ENCODE data around the gene TEAD3.

The TEAD3 gene

DNA sequence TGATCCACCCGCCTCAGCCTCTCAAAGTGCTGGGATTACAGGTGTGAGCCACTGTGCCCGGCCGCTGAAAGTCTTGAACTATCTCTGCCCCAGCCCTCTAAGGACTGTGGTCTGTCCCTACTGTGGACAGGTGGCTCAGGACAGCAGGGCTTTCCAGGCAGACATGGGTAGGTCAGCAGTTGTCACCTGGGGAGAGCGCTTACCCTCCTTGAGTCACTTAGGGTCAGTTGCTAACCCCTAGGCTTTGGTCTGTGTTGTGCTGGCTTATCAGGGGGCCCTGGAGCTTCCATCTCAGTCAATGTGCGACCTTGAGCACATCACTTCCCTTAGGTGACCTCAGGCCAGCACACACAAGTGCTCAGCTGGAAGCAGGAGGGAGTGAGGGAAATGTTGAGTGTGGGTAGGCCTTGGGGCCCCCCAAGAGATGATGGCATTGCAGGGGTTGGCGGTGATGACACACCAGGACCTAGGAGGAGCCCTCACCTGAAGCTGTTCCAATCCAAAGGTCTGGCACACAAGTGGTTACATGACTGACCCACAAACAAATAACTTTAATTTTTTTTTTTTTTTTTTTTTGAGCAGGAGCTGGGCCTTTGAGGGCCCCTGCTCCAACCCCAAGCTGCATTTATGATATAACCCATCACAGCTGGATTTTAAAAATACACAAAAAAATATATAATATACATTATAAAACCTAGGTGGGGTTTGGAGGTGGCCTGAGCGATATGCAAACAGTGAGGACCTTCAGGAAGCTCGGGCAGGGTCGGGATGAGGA lies 23.6 kb downstream of the TEAD3 start:
- H4K20me1 ChIP-seq (ENCODE audit: insufficient read depth, low read length) = peaks cover 36% of the 10 kb centered on the region
- H3K79me2 ChIP-seq (ENCODE audit: low read length) = peaks cover 35% of the 10 kb centered on the region
- no peak for TF ChIP-seq EZH2phosphoT487 (IDR thresholded peaks at IDR 0.05; ENCODE audit: low read length)
- TF ChIP-seq, protein P1, sequence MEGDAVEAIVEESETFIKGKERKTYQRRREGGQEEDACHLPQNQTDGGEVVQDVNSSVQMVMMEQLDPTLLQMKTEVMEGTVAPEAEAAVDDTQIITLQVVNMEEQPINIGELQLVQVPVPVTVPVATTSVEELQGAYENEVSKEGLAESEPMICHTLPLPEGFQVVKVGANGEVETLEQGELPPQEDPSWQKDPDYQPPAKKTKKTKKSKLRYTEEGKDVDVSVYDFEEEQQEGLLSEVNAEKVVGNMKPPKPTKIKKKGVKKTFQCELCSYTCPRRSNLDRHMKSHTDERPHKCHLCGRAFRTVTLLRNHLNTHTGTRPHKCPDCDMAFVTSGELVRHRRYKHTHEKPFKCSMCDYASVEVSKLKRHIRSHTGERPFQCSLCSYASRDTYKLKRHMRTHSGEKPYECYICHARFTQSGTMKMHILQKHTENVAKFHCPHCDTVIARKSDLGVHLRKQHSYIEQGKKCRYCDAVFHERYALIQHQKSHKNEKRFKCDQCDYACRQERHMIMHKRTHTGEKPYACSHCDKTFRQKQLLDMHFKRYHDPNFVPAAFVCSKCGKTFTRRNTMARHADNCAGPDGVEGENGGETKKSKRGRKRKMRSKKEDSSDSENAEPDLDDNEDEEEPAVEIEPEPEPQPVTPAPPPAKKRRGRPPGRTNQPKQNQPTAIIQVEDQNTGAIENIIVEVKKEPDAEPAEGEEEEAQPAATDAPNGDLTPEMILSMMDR (IDR thresholded peaks at IDR 0.05; ENCODE audit: low read length) = no peak
- no peak for TF ChIP-seq EZH2 (optimal IDR thresholded peaks at IDR 0.05; ENCODE audit: low read depth, low read length)
- no peaks in the 10 kb centered on the region for H3K9me2 ChIP-seq (replicated peaks; ENCODE audit: insufficient read depth, low read length)
- H2AFZ ChIP-seq (ENCODE audit: low read length) = no peak overlapping the region
- no peak overlapping the region for H3K4me2 ChIP-seq (ENCODE audit: low read depth, low read length)
- no peak overlapping the region for H3K27ac ChIP-seq (ENCODE audit: low read length)
- H3K36me3 ChIP-seq (replicated peaks; ENCODE audit: insufficient read depth, low read length) = peaks cover 16% of the 10 kb centered on the region
- H3F3A ChIP-seq (ENCODE audit: insufficient read depth, low read length) = peaks cover 58% of the 10 kb centered on the region
- no peak overlapping the region for H3K9ac ChIP-seq (ENCODE audit: low read length)
- peaks cover 5% of the 10 kb centered on the region; the same call in 1 of the 2 replicates for H3K4me1 ChIP-seq (ENCODE audit: low read length)
- no peak for DNase-seq
- H3K4me3 ChIP-seq (ENCODE audit: low read length) = no peak overlapping the region
- no peaks in the 10 kb centered on the region for H3K9me3 ChIP-seq (replicated peaks; ENCODE audit: insufficient read depth, low read length)
- no peaks in the 10 kb centered on the region for H3K27me3 ChIP-seq (replicated peaks; ENCODE audit: insufficient read depth, low read length)

GRCh38 chr6:35471836-35472345 lies 25.0 kb downstream of the TEAD3 start:
- Histone ChIP-seq H3K9me3 (replicated peaks; ENCODE audit: insufficient read depth, low read length) (no peaks in the 10 kb centered on the region), H3K4me1 (ENCODE audit: low read length) (peaks cover 11% of the 10 kb centered on the region), H3K9me2 (replicated peaks; ENCODE audit: insufficient read depth, low read length) (no peaks in the 10 kb centered on the region), H3K4me3 (ENCODE audit: low read length) (no peak overlapping the region), H3F3A (ENCODE audit: insufficient read depth, low read length) (peaks cover 58% of the 10 kb centered on the region), H4K20me1 (ENCODE audit: insufficient read depth, low read length) (peaks cover 36% of the 10 kb centered on the region), H3K9ac (ENCODE audit: low read length) (no peak overlapping the region), H3K79me2 (ENCODE audit: low read length) (peaks cover 37% of the 10 kb centered on the region), H2AFZ (ENCODE audit: low read length) (no peak overlapping the region), H3K36me3 (replicated peaks; ENCODE audit: insufficient read depth, low read length) (peaks cover 16% of the 10 kb centered on the region), H3K27me3 (replicated peaks; ENCODE audit: insufficient read depth, low read length) (no peaks in the 10 kb centered on the region), H3K4me2 (ENCODE audit: low read depth, low read length) (no peak overlapping the region), H3K27ac (ENCODE audit: low read length) (no peak overlapping the region)
- no peak for TF ChIP-seq EZH2 (optimal IDR thresholded peaks at IDR 0.05; ENCODE audit: low read depth, low read length)
- no peak for DNase-seq

DNA sequence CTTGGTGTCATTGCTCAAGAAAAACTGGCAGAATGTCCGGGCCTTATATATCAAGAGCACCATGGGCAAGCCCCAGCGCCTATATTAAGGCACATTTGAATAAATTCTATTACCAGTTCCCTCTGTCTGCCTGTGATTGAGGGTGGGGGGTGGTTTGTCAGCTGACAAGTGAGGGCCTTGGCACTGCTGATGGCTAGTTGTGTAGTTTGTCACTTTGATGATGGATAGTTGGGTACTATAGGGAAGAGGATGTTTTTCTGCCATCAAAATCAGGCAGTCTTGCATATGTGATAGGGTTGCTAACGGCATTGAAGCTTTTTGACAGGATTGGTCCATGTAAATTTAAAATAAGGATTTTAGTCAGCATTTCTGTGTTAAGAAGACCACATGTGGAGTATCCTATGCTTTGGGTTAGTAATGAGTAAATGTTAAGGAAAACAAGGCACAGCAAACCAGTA lies 26.2 kb downstream of the TEAD3 start:
- no peak overlapping the region for H3K4me3 ChIP-seq (ENCODE audit: low read length)
- no peaks in the 10 kb centered on the region for H3K27me3 ChIP-seq (replicated peaks; ENCODE audit: insufficient read depth, low read length)
- H3K9me3 ChIP-seq (replicated peaks; ENCODE audit: insufficient read depth, low read length) = no peaks in the 10 kb centered on the region
- TF ChIP-seq EZH2 (optimal IDR thresholded peaks at IDR 0.05; ENCODE audit: low read depth, low read length) (no peak), EZH2phosphoT487 (IDR thresholded peaks at IDR 0.05; ENCODE audit: low read length) (no peak)
- TF ChIP-seq, protein P1 (IDR thresholded peaks at IDR 0.05; ENCODE audit: low read length) = no peak
- H3K9me2 ChIP-seq (replicated peaks; ENCODE audit: insufficient read depth, low read length) = no peaks in the 10 kb centered on the region
- peak overlapping the region; percentile 92; the same call in 1 of the 2 replicates for H3K4me2 ChIP-seq (ENCODE audit: low read depth, low read length)
- H2AFZ ChIP-seq (ENCODE audit: low read length) = no peak overlapping the region
- peaks cover 37% of the 10 kb centered on the region for H3K79me2 ChIP-seq (ENCODE audit: low read length)
- H3K4me1 ChIP-seq (ENCODE audit: low read length) = peaks cover 11% of the 10 kb centered on the region
- H3K9ac ChIP-seq (ENCODE audit: low read length) = no peak overlapping the region
- peaks cover 36% of the 10 kb centered on the region for H4K20me1 ChIP-seq (ENCODE audit: insufficient read depth, low read length)
- peaks cover 16% of the 10 kb centered on the region for H3K36me3 ChIP-seq (replicated peaks; ENCODE audit: insufficient read depth, low read length)
- H3K27ac ChIP-seq (ENCODE audit: low read length) = no peak overlapping the region
- peaks cover 58% of the 10 kb centered on the region for H3F3A ChIP-seq (ENCODE audit: insufficient read depth, low read length)
- no peak for DNase-seq

Data from MM.1S (cell line).